ENCODE data around the gene QKI.

Gene QKI

DNA sequence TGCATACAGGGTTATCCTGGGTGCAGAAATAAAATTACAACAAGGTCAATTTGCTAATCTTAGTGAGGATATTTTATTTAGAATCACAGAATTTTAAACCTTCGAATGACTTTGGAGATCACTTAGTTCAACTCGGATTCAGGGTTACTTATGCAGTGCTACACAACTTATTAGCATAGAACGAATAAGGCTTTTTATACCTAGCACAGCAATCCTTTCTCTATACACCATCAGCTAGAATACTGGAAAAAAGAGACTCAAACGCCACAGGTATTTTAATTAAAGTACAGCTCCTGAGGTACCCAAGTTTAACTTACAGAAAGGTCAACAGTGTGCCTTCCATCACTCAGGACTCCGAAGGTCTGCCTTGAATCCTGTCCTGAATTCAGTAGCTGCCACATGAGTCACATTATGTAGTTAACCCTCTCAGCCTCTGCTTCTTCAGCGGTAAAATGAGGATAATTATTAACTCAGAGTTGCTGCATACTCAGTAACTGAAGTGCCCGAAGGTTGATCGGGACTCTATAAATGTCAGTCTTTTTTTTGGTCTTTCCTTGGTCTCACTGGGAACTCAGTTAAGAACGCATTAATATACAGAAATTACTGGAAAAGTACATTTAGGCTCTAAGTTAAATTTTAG, 6.0 kb upstream of the QKI start:
- H3K4me3 ChIP-seq (ENCODE audit: low read depth, low read length), result no peak overlapping the region
- DNase-seq (ENCODE audit: low read depth), result no peak
- TF ChIP-seq, protein P1, sequence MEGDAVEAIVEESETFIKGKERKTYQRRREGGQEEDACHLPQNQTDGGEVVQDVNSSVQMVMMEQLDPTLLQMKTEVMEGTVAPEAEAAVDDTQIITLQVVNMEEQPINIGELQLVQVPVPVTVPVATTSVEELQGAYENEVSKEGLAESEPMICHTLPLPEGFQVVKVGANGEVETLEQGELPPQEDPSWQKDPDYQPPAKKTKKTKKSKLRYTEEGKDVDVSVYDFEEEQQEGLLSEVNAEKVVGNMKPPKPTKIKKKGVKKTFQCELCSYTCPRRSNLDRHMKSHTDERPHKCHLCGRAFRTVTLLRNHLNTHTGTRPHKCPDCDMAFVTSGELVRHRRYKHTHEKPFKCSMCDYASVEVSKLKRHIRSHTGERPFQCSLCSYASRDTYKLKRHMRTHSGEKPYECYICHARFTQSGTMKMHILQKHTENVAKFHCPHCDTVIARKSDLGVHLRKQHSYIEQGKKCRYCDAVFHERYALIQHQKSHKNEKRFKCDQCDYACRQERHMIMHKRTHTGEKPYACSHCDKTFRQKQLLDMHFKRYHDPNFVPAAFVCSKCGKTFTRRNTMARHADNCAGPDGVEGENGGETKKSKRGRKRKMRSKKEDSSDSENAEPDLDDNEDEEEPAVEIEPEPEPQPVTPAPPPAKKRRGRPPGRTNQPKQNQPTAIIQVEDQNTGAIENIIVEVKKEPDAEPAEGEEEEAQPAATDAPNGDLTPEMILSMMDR (IDR thresholded peaks at IDR 0.05; ENCODE audit: low read depth, low read length, missing control alignments), result no peak
- in situ Hi-C loops (cut with HindIII; ENCODE audit: low sequenced_read_pairs), result no loop called here

DNA sequence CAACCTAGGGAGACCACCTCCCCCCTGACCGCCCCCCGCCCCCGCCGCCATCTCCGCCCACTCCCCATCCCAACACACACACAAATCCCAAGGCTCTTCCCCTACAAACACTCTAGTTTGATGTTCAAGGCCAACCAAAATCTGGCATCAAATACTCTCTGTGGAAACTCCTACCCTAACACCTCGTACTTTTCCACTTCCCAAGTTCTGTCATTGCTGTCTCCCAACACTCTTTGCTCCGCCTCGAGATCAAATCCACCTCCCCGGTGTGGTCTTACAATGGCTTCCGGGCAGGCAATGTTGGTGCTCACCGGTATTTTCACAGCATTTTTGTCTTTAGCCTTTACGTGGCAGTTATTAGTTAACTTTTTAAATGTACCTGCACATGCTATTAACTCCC, 4.8 kb upstream of the QKI start:
- TF ChIP-seq, protein P1 (IDR thresholded peaks at IDR 0.05; ENCODE audit: low read depth, low read length, missing control alignments), result no peak
- in situ Hi-C loops (cut with HindIII; ENCODE audit: low sequenced_read_pairs), result loop anchor here (10.0 kb wide), 1 partner anchor 555 kb away; no protein-coding TSS in a partner anchor

DNA sequence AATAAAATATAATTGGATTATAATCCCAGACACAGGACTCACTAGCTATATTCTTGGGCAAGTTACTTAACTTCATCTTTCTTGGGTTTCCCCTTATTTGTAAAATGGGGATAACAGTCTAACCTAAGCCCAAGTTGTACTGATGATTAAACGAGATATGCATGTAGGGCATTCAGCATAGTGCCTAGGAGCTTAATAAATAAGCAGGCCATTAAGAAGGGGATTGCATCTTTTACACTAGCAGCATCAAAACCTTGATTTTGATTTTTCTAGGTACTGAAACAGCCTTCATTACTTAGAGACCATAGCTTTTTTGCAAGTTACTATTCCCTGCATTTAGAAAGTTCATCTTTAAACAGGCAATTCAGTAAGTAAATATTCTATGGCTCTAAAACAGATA, 2.2 kb upstream of the QKI start:
- TF ChIP-seq, protein P1 (IDR thresholded peaks at IDR 0.05; ENCODE audit: low read depth, low read length, missing control alignments), result no peak
- DNase-seq (ENCODE audit: low read depth), result no peak
- in situ Hi-C loops (cut with HindIII; ENCODE audit: low sequenced_read_pairs), result loop anchor here (10.0 kb wide), 1 partner anchor 558 kb away; no protein-coding TSS in a partner anchor
- peak overlapping the region; percentile 59 for H3K4me3 ChIP-seq (ENCODE audit: low read depth, low read length)

More for the DNA sequence above, 4.8 kb upstream of the QKI start:
- DNase-seq (ENCODE audit: low read depth), result no peak
- no peak overlapping the region for H3K4me3 ChIP-seq (ENCODE audit: low read depth, low read length)

DNA sequence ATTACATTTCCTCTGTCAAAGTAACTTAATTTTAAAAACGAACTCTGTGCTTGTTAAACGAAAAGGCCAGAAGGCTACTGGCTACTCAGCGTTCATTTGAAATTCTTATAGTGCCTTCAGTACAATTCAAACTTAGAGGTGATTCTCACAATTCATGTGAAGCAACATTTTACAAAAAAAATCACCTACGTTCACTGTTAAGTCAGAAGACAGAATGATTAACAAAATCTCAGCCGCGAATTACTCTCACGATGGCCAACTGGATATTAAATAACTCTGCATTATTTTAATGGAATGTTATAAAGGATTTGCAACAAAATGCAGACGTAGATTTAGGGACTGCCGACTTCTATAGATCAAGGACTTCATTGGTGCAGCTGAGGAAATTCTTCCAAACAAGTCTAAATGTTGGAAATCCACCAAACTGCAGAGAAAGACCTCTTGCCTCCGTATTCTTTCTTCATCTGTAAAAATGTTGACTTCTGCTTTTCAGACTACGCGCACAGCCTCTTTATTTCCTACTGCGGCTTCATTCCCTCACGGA, 1.6 kb upstream of the QKI start:
- in situ Hi-C loops (cut with HindIII; ENCODE audit: low sequenced_read_pairs), result loop anchor here (10.0 kb wide), 1 partner anchor 558 kb away; no protein-coding TSS in a partner anchor
- peak overlapping the region; percentile 59 for H3K4me3 ChIP-seq (ENCODE audit: low read depth, low read length)
- no peak for DNase-seq (ENCODE audit: low read depth)
- TF ChIP-seq, protein P1 (IDR thresholded peaks at IDR 0.05; ENCODE audit: low read depth, low read length, missing control alignments), result no peak

DNA sequence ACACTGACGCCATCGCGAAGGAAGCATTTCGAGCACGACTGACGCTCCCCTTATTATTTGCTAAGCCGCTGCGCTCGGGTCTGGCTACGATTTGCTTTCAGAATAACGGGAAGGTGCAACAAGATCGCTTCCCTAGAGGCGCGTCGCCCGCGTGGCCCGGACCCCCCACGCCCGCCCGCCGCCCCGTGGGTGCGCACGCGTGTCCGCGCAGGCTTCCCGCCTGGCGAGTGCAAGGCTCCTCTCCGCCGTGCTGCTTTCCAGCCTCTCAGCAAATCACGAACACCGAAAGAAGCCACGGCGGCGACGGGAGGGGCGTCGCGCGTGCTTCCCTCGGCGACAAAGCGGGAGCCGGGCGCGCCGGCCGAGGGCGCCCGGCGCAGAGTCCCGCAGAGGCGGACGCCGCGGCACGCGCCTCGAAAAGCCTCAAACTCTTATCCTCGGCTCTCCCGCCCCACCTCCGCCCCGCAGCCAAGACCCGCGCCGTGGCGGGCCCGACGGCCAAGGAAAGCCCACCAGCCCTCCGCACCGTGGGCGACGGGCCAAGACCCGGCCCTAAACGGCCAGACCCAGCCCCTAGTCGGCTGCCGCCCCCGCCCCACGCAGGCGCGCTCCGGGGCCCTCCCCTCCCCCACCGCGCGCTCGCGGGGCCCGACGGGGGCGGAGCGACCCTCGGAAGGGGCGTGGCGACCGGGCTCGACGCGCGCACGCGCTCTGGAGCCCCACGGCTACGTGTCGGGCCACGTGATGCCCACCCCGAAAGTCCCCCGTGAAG, 987 bp upstream of the QKI start:
- peak overlapping the region; percentile 59 for H3K4me3 ChIP-seq (ENCODE audit: low read depth, low read length)
- in situ Hi-C loops (cut with HindIII; ENCODE audit: low sequenced_read_pairs), result loop anchor here (10.0 kb wide), 1 partner anchor 559 kb away; no protein-coding TSS in a partner anchor
- TF ChIP-seq, protein P1 (IDR thresholded peaks at IDR 0.05; ENCODE audit: low read depth, low read length, missing control alignments), result no peak
- peak; percentile 84 for DNase-seq (ENCODE audit: low read depth)

DNA sequence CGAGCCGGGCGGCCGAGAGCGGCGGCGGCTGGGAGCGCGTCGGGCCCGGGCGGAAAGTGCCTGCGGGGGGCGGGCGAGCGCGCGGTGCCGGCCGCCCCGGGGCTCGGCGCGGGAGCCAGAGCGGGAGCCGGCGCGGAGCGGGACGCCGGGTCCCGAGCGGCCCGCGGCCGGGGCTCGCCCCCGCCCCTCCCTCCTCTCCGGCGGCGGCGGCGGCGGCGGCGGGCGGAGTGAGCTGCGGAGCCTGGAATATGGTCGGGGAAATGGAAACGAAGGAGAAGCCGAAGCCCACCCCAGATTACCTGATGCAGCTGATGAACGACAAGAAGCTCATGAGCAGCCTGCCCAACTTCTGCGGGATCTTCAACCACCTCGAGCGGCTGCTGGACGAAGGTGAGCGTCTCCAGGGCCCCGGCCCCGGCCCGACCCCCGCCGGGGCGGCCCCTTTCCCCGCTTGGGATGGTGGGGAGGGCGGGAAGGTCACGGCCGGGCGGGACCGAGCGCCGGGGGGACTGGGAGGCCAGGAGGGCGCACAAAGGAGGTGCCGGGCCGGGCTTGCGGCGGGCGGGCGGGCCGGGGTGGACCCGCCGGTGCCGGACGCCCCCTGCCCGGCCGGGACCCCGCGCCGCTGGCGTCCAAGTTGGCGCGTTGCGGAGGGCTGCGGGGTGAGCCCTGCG, 565 bp downstream of the QKI start:
- DNase-seq (ENCODE audit: low read depth), result no peak
- TF ChIP-seq, protein P1 (IDR thresholded peaks at IDR 0.05; ENCODE audit: low read depth, low read length, missing control alignments), result no peak
- in situ Hi-C loops (cut with HindIII; ENCODE audit: low sequenced_read_pairs), result loop anchor here (10.0 kb wide), 1 partner anchor 560 kb away; no protein-coding TSS in a partner anchor
- peak overlapping the region; percentile 77 for H3K4me3 ChIP-seq (ENCODE audit: low read depth, low read length)

All from astrocyte of the cerebellum (primary cell).